HG03139 (cell line): ENCODE results near the gene JPH2.

ENCODE experiments used
- ATAC-seq: cut with Tn5 transposase; IDR thresholded peaks from one replicate; pipeline ENCODE4 v1.9.1; 2021; ENCODE audit not compliant: unreplicated experiment

The JPH2 gene

DNA sequence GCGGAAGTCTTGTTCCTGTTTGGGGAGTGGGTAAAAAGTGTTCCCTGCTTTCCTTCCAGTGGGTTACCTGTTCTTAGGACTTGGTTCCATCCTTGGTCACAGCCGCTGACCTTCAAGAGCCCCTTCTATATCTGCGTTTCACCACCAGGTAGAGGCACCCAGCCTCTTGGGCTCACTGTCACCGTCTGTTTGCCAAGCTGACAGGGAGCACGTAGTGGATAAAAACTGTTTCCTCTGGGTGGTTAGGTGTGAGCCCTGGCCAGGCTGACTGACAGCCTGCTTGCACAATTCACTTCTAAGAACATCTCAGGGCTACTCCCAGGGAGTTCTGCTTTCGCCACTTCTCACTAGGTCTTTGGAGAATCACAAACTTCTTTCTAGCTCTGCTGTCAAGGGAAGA, 1.8 kb upstream of the JPH2 start:
- no peak for ATAC-seq

DNA sequence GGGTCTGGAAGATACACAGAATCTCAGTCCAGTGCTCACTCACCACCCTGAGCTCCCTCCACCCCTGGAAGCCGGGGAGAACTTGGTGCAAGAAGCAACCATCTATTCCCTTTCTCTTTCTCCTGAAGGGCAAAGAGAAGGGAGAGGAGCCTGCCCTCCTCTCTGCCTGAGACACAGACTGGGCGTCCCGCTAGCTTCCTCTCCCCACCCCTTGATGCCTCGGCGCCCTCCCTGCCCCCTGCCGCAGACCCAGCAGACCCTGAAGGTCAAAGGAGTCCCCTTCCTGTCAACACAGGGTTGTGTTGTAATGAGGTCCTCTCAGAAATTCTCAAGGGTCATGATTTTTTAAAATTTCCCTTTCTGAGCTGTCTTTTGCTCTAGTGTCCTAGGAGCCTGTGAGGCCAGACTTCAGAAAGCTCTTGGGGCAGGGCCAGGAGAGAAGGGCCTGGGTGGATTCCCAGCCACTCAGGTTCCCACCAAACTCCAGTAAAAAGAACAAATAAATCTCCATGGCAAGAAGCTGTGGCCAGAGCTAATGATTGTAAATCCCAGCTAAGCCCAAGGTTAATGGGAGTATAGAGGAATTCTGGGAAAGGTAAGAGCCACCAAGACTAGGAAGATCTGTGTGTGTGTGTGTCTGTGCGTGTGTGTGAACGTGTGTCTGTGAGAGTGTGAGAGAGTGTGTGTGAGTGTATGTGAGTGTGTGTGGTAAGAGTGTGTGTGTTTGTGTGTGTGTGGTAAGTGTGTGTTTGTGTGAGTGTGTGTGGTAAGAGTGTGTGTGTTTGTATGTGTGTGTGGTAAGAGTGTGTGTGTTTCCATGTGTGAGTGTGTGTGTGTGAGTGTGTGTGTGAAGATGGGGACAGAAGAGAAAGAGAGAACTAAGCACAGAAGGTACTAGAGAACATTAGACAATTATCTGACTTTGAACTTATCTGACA, 1.1 kb upstream of the JPH2 start:
- ATAC-seq: no peak

DNA sequence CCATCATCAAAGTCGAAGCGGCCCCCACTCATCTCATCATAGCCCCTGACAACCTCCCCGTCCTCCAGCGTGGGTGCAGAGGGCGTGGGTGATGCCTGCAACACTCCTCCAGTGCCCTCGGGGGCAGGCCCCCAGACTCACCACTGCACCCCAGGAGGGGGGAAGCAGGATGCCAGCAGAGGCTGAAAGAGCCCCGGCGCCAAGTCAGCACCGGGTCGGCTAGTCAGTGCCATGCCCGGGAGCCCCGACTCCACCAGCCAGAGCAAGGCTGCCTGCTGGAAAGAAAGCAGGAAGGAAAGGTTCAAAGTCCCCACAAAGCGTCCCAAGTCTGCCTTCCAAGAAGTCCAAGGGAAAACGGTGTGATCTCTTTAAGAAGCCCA, 324 bp downstream of the JPH2 start:
- ATAC-seq: no peak

DNA sequence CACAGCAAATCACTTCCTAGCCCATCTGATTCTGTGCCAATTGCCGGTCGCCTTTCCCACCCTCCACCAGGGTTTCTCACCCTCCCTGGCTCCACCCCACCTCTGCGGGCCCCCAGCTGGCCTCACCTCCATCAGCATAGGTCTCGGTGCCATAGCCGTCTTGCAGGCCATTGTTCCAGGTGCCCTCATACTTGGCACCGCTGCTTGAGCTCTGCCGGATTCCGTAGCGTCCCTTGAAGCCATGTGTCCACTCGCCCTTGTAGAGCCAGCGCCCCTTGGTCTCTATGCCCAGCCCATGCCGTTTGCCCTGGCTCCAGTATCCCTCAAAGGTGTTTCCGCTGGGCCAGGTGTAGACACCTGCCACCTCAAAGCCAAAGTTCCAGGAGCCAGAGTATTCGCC, 787 bp downstream of the JPH2 start:
- no peak for ATAC-seq

DNA sequence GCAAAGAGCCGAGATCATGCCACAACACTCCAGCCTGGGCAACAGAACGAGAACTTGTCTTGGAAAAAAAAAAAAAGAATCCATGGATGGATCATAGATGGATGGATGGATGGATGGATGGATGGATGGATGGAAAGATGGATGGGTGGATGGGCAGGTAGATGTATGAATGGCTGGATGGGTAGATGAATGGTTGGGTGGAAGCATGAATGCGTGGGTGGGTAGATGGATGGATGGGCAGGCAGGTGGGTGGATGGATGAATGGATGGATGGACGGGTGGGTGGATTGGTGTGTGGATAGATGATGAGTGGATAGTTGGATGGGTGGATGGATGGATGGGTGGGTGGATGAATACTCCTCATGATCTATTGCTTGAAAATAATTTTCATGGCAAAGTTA, 1.4 kb downstream of the JPH2 start:
- ATAC-seq: no peak

DNA sequence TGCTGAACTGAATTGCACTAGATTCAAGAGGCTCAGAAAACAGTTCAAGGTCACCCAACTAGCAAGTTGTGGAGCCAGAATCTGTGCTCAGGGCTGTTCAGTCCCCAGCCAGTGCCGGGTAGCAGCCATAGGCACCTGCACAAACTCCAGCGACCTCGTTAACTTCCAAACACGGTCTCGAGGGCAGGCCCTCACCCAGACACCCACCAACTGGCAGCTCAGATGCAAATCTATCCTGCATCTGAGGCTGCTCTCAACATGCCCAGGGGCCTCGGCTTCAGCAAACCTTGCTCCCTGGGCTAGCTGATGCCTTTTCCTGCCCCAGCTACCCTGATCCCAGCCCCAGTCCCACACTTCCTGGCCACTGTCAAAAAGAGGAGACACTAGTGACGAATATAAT, 3.7 kb downstream of the JPH2 start:
- no peak for ATAC-seq

DNA sequence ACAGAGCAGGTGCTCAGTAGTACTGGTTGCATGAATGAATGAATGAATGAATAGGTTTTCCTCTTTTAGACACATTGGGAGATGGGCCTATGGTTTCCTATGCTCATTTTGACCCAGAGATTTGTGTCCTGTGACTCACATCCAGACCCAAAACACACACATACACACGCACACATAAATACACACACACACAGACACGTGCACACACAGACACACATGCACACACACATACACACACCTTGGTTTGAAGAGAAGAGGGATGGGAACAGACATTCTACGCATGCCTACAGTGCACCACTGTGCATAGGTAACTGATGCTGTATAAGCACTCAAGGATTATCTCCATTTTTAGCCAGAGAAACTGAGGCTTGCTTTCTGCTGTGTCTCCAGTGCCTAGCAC, 4.1 kb downstream of the JPH2 start:
- ATAC-seq: no peak

DNA sequence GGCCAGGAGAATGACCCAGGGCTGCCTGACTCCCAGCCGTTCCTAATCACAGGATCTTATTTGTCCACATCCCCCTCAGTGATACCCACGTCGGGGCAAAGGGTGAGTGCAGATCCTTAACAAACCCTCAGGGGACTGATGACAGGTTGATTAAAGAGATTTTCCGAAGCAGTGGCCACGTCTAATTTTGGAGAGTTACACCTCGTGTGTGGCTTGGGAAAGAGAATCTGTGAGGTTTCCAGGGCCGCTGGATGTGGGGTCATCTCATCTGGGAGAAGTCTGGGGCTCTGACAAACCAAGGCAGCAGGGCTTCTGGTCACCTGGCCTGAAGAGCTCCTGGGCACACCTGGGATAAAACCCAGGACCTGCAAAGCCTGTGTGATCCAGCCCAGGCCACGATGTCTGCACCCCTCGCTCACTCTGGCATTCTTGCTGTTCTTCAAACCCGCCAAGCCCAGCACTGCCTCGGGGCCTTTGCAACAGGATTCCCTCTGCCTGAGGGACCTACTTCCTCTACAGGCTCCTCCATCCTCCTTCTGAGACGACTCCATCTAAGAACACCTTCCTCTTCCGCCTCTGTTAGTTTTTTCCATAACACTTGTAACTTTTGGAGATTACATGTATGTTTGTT, 4.7 kb downstream of the JPH2 start:
- no peak for ATAC-seq

DNA sequence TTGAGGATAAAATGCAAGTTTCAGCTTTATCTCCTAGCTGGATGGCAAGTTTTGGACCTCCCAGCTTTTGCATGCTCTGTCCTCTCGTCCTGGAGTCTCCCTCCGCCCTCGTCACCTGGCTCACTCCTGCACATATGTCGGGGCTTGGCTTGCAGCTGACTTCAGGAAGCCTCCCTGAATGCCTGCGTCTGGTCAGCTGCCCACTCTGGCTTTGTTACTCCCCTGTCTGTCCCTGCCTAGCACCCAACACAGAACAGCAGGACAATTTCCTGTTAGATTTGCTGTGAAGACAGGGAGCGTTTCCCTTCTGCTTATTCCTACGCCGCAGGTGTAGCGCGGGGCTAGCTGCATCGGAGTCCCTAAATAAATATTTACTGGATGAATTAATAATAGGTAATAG, 5.4 kb downstream of the JPH2 start:
- ATAC-seq: no peak

DNA sequence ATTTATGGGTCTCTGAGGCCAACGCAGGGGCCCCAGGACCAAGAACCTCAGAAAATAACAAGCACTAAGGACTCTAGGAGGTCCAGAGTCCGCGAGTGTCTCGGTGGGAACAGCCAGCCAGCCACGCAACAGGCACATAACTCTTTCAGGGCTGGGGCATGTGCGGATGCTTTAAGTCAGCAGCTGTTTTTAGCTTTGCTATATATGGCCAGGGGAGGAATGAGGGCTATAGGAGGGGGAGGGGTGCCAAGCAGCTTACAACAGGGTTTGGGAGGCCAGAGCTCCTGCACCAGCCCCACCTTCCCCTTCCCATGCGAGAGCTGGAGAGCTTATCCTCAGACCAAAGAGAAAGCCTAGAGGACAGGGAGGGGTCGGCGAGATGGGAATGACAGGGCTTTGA, 6.2 kb downstream of the JPH2 start:
- no peak for ATAC-seq

DNA sequence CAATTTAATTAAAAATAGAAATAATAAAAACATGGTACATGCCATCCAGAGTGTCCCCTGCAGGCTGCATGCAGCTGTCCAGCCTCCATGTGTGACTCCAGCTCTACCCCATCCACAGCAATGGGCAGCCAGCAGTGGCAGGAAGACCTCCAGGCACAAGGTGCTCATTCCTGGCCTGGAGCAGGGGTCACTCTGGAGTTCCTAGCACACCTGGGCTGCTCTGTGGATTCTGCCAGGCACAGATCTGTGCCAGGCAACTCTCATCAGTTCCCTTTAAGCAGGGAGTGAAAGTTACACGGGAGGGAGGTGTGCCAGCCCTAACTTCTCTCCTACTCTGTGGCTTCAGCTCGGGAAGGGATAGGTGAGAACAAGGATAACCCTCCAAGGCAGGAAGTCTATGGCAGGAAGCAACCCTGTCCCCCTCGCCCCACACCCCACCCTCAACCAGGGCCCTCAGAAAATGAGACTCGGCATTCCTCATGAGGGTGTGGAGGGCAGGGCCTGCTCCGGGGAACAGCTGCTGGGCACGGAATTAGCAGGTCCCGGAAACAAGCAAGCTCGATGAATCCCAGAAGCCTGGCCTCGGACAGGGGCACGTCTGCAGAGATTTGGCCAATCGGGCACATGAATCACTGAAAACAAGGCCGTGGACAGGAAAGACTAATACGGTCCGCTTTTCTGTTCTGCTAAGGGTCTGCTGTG, 10.0 kb downstream of the JPH2 start:
- ATAC-seq: no peak

DNA sequence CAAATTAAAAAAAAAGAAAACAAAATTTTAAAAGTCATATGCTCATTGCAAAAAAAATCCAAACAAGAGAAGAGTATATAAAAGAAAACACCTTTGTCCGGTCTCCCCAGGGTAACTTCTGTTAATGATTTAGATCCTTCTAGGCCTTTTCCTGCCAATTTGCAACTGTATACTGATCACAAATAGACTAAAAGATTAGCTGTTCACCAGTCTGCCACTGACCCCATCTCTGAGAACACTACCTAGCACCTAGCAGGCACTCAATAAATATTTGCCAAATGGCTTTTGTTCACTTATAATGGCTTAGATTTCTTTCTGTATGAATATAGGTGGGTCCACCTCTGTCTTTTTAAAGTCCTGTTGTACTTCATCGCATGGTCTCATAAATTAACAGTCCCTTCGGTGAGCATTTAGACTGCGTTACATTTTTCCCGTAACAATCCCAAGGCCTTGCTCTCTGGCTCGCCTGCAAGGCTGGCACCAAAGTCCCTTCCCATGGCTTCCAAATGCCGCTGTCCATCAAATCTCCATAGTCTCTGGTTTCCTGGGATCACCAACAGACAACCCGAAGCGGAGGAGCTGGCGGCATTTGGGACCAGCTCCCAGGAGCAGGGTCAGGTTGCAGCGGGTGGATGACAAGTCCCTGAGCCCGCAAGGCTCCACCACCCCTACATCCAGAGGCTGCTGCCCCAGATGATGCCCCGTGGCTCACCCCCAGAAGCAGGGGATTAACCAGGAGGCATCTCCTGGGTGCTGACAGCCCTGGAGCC, 11.8 kb downstream of the JPH2 start:
- no peak for ATAC-seq

DNA sequence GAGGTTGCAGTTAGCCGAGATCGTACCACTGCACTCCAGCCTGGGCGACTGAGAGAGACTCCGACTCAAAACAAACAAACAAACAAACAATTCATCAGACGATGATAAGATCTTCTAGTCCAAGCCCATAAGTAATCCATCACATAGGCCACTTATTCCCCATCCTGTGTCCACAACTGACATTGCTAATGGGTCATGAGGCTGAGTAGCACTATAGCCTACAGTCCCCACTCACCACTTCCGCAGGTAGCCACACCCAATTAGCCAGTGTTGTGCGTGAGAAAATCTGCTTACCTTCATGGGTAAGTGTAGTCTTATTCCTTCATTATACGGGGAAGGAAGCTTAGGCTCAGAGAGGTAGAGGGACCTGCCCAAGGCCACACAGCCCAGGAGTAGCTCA, 13.1 kb downstream of the JPH2 start:
- ATAC-seq: no peak

DNA sequence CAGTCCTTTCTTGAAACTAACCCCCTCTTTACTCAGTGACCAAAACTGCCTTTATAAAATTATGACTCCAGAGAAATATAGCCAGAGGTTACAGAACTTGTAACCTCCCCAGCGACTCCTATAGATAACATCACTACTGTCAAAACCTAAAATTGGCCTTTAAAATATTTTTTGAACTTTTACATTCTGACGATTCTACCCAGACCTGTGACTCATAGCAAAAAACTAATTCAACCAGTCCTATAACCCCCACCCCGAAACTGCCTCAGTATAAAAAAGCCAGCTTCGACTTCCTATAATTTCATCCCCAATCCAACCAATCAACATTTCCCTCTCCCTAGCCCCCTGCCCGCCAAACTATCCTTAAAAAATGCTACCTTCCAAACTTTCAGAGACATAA, 13.9 kb downstream of the JPH2 start:
- no peak for ATAC-seq

DNA sequence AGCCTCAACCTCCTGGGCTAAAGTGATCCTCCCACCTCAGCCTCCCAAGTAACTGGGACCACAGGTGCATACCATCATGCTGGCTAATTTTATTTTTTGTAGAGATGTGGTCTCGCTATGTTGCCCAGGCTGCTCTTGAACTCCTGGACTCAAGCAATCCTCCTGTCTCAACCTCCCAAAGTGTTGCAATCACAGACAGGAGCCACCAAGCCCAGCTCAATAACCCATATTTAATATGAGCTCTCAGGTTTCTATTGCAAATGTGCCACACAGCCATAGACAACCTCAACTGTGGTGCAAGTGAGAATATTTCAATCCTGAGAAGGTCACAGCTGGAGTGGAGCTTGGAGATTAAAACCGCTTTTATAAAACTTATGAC, 14.4 kb downstream of the JPH2 start:
- ATAC-seq: no peak

DNA sequence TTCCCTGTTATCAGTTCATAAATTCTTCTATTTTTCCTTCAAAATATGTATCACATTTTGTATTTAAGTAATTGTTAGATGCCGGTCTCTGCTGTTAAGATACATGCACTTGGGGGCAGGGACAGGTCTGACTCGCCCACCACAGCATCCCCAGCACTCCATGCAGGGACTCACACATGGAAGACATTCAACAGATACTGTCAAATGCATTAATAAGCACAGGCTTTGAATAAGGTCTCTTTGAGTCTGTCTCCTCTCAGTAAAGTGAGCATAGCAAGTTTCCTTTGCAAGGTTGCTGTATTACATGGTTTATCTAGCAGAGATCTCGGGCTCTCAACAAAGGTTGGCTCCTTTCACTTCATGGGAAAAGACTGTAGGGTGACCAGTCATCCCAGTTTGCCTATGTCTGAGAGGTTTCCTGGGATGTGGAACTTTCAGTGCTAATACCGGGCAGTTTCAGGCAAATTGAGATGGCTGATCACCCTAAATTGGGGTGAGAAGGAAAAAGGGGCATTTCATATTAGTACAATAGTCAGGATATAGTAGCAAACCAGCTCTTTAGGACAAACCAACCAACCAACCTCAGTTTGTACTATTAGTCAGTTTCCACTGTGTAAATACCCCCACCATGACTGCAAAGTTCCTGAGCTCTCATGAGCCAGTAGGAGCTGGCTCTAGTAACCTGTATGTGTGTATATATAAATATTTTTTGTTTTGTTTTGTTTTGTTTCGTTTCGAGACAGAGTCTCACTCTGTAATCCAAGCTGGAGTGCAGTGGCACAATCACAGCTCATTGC, 15.0 kb downstream of the JPH2 start:
- ATAC-seq: no peak

DNA sequence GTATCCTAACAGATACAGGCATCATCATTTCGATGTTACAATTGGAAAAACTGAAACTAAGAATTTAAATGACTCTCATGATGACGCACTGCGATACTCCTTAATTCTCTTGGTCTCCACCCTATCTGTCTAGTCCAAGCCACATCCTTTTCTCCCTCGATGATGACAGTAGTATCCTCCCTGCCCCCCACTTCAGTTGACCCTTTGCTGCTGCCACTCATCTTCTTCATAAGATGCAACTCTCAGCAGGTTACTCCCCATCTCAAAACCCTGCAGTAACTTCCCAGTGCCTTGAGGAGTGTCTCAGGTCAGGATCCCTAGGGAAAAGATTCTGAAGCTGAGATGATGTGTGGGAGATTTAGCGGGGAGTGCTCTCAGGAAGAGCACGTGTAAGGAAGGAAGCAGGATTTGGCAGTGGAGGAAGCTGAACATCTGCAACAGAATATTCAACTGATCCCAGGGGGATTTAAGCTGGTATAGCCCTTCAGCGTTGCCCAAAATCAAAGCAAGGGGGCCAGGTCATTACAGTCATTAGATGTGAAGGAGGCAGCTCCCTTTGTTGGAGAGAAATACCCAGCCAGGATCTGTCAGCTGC, 16.1 kb downstream of the JPH2 start:
- no peak for ATAC-seq

DNA sequence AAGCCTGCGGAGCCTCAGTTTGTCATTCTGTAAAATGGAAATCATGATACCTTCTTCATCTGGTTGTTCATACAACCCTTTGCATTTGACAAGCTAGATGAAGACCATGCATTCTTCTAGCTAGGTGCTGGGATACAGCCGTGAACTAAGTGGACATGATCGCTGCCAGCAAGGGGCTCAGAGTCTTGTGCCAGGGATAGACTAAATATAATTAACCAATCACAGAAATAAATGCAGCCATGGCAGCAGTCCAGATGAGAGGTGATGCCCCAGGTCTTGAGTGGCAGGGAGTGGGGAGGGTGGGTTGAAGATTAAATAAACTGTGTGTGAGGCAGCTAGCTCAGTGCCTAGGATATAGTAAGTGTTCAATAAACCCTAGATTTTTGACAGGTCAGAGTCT, 19.3 kb downstream of the JPH2 start:
- ATAC-seq: no peak

DNA sequence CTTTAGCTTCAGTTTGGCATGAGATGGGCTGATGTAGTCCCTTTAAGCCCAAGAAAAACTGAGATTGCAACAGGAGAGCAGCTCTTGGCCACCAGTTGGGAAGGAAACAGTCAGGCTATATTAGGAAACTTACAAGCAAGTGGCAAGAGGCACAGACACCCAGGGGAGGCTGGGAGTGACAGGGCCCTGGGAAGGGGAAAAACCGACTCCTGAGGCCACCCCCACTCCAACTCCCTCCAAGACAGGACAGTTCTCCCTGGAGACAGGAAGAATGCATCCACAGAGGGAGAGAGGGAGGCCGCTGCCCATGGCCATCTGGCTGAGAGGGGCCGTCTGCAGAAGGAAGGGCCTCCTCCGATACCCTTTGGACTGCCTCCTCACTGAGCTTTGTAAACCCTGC, 20.5 kb downstream of the JPH2 start:
- ATAC-seq: no peak

DNA sequence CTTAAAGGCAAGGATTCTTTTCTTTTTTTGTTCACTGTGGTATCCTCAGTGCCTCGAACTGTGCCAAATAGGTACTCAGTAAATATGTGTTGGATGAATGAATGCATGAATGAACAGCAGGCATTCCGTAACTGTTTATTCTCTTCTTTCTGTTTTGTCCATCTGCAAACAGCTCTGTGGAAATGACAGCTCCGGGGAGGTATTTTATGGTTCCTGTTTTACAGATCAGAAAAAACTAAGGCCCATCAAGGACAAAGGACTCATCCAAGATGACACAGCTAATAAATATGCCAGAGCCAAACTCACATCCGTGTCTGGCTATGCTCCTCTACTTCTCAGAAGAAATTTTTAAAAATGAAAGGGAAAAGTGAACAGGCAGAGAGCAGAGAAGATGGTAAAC, 21.0 kb downstream of the JPH2 start:
- ATAC-seq: no peak
